Measurements from ENCODE around the gene PLA2G2E.

DNA sequence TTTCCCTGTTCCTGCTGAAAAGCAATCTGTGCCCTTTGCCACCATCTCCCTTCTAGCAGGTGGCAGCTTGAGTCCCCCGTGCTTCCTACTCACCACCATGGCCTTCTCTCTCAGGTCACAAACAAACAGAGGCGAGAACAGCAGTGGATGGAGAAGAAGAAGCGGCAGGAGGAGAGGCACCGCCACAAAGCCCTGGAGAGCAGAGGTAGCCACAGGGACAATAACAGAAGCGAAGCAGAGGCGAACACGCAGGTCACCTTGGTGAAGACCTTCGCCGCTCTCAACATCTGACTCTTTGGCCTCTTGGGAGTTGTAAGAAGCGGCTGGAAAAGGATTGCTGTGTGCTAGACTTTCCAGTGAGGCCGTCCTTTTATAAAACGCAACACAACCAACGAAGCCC is 16.0 kb downstream of the PLA2G2E start:
- TF ChIP-seq POLR2A (IDR thresholded peaks at IDR 0.05; ENCODE audit: low read depth, low read length): no peak
- no peak for TF ChIP-seq POLR2AphosphoS5 (IDR thresholded peaks at IDR 0.05; ENCODE audit: low read depth, low read length)
